ENCODE data around the gene GP1BB. TPM values are rescaled to one million over a fixed set of nuclear protein-coding genes. Genes with fewer than 3 reads are reported as not detected.

The GP1BB gene
- total and polyA plus RNA-seq, 8 donors: 3.3 to 11.1 (median 5.4) TPM; not detected in 1

DNA sequence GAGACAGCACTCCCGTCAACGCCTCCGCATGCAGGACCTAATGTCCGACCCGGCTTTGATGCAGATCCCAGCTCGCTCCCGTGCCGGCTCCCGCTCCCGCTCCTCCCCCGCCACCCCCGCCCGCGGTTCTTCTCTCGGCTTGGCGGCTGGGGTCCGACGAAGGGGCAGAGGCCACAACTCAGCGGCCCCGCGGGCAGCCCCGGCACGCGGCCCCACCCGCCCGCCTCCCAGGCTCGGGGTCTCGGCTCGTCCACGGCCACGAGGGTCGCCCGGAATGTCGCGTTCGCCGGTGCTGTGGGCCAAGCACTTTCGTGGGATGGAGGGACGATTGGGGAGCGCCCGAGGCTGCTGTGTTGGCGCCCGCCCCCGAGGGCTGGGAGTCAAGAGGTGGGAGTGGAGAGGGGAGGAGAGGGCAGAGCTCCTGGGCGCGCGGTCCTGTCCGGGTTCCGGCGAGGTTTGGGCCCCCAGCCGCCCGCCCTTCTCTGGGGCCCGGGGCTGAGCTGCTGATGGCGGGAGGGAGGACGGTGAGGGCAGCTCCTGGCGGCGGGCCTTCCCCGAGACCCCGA lies 31.9 kb downstream of the GP1BB start:
- DNase-seq (no peak), ATAC-seq (no peak)
- H3K36me3 ChIP-seq: no peaks in the 10 kb centered on the region
- no peak overlapping the region for H3K4me3 ChIP-seq
- peaks cover 3 to 40% of the 10 kb centered on the region in 2 donors for H3K4me1 ChIP-seq
- H3K9me3 ChIP-seq: no peaks in the 10 kb centered on the region
- no peak overlapping the region for H3K27ac ChIP-seq
- TF ChIP-seq, protein P1, sequence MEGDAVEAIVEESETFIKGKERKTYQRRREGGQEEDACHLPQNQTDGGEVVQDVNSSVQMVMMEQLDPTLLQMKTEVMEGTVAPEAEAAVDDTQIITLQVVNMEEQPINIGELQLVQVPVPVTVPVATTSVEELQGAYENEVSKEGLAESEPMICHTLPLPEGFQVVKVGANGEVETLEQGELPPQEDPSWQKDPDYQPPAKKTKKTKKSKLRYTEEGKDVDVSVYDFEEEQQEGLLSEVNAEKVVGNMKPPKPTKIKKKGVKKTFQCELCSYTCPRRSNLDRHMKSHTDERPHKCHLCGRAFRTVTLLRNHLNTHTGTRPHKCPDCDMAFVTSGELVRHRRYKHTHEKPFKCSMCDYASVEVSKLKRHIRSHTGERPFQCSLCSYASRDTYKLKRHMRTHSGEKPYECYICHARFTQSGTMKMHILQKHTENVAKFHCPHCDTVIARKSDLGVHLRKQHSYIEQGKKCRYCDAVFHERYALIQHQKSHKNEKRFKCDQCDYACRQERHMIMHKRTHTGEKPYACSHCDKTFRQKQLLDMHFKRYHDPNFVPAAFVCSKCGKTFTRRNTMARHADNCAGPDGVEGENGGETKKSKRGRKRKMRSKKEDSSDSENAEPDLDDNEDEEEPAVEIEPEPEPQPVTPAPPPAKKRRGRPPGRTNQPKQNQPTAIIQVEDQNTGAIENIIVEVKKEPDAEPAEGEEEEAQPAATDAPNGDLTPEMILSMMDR (IDR thresholded peaks at IDR 0.05): no peak
- H3K27me3 ChIP-seq: peaks cover 69 to 100% of the 10 kb centered on the region in 2 donors
- intact Hi-C loops (cut with DNase I): no loop called here

DNA sequence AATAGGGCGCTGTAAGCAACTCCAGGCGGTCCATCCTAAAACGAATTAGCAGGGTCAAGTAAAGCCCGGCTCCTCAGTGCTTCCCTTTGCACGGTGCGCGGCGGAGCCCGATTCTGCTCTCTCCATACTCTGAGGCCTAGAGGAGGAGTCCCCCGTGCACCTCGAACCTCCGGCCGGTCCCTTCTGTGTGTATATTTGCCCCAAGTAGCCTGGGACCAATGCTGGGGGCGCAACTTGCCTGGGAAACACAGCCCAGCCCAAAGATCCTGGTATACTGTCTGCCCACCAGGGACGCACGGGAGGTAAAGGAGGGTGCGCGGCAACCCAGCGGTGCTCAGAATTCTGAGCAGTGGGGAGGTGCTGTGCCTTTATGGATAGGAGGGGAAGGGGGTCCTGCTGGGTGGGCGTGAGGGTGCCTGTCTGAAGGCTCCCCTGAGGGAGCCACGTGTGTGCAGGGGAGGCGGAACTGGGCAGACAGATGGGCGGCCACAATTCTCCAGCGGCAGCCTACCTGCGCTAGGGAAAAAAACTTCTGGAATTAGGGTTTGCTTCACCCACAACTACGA lies 32.5 kb downstream of the GP1BB start:
- ATAC-seq (no peak), DNase-seq (no peak)
- H3K27me3 ChIP-seq: peaks cover 70 to 96% of the 10 kb centered on the region in 2 donors
- H3K4me3 ChIP-seq: no peak overlapping the region
- no peaks in the 10 kb centered on the region for H3K9me3 ChIP-seq
- no peaks in the 10 kb centered on the region for H3K36me3 ChIP-seq
- H3K27ac ChIP-seq: no peak overlapping the region
- peaks cover 3 to 40% of the 10 kb centered on the region in 2 donors for H3K4me1 ChIP-seq
- TF ChIP-seq, protein P1 (IDR thresholded peaks at IDR 0.05): no peak
- intact Hi-C loops (cut with DNase I): no loop called here

- H3K4me3 ChIP-seq: peak overlapping the region; percentile 2 to 33
- H3K36me3 ChIP-seq: no peaks in the 10 kb centered on the region
- H3K27ac ChIP-seq: no peak overlapping the region
- ATAC-seq (peak; percentile 85), DNase-seq (peak in 1 of 4 donors; percentile 92)
- H3K4me1 ChIP-seq: peaks cover 3 to 46% of the 10 kb centered on the region in 2 donors
- no peaks in the 10 kb centered on the region for H3K9me3 ChIP-seq
- intact Hi-C loops (cut with DNase I): no loop called here
- peaks cover 76 to 95% of the 10 kb centered on the region in 2 donors for H3K27me3 ChIP-seq
- TF ChIP-seq, protein P1 (IDR thresholded peaks at IDR 0.05): peak; percentile 29 to 42
Measured at GRCh38 chr22:19756288-19757128, 33.2 kb downstream of the GP1BB start.

GRCh38 chr22:19757140-19757984 lies 34.0 kb downstream of the GP1BB start:
- no peak overlapping the region for H3K27ac ChIP-seq
- peaks cover 3 to 47% of the 10 kb centered on the region in 2 donors for H3K4me1 ChIP-seq
- H3K9me3 ChIP-seq: no peaks in the 10 kb centered on the region
- no peaks in the 10 kb centered on the region for H3K36me3 ChIP-seq
- intact Hi-C loops (cut with DNase I): no loop called here
- peak; percentile 30 for ATAC-seq
- H3K4me3 ChIP-seq: peak overlapping the region in 1 of 2 donors; percentile 33
- TF ChIP-seq, protein P1 (IDR thresholded peaks at IDR 0.05): no peak
- H3K27me3 ChIP-seq: peaks cover 83 to 95% of the 10 kb centered on the region in 2 donors
- DNase-seq: no peak
